PC-3 (cell line): ENCODE measurements around the gene MYCL.

Experiments used
- CTCF ChIP-seq: fragments of 300-600 bp; sonication (generic); conservative IDR thresholded peaks from 2 replicates; pipeline ENCODE4 v1.5.1; 2017; ENCODE audit warnings: antibody characterized with exemption, low read depth, mild to moderate bottlenecking, low read length
- EZH2 ChIP-seq: fragments of 300-600 bp; sonication (generic); IDR thresholded peaks from one replicate; pipeline ENCODE4 v1.6.1; 2017; ENCODE audit warnings: antibody characterized with exemption, mild to moderate bottlenecking, low read length; ENCODE audit not compliant: unreplicated experiment
- EZH2phosphoT487 ChIP-seq: fragments of 300-600 bp; sonication (generic); IDR thresholded peaks from 2 replicates; pipeline ENCODE4 v1.6.1; 2018; ENCODE audit warnings: mild to moderate bottlenecking, antibody characterized with exemption, low read length, borderline replicate concordance

- TF ChIP-seq CTCF, result no peak
- TF ChIP-seq EZH2phosphoT487, result no peak
- no peak for TF ChIP-seq EZH2
These were observed 38.5 kb downstream of the MYCL start for GRCh38 chr1:39863177-39863576.
